Stimulated activated CD8-positive, alpha-beta memory T cell treated with anti-CD3 and anti-CD28 coated beads, Interleukin-4, amount 100 ng/mL, for 24 hours (primary cell): ENCODE measurements around the gene TRMT112.

Experiments used
- DNase-seq: peaks from one replicate; pipeline ENCODE4 v3.0.0-alpha.2; 2020; ENCODE audit warnings: low read depth

The TRMT112 gene

DNA sequence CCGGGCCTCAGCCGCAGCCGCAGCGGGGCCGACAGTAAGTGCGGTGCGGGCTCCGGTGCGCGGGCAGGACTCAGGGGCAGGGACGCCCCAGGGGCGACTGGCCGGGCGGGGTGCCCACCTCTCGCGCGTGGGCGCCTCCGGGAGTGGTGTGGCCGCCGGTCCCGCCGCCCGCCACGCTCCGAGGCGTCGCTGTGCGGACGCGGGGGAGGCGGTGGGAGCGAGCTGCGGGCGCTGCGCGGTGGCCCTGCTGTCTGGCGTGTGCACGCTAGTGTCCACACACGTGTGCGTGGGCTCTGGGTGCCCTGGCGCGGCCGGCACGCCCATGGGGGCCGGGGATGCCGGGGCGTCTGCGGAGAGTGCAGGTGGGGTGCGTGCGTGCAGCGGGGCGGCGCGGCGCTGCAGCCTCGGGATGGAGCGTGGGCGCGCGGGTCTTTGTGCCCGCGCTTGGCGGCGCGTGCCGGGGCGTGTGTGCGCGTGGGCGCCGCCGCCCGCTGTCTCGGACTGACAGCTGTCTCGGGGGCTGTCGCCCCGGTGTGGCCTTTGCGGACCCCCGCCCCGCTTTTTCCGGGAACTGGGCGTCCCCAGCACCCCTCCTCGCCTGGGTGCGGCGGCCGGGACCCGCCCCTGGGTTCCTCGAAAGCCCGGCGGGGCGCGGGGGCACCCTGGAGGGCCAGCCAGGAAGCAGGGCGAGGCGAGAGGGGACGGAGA lies 25.5 kb downstream of the TRMT112 start:
- no peak for DNase-seq

DNA sequence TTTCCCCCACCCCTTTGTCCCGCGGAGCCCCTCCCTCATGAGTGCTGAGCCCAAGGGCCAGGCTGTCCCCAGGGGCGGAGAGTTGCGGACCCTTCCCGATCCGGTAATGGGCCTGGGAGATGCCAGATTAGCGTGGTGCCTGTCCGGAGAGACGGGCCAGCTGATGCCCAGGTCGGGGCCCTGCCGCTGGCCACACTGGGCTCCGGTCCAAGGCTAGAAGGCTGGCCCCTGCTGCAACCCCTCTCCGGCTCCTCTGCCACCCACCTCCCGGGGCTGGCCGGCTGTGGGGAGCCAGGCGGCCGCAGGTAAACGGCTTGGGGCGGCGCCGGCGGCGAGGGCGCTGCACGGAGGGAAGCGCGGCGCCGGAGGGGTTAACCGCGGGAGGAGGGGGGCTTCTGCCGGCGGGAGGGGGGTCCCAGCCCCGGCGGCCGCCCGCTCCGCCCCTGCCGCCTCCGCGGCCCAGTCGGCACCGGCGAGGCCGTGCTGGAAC lies 26.1 kb downstream of the TRMT112 start, which contains the start of gene KCNK4:
TSS of gene KCNK4 (plus strand) at position 41 of the 490 bp plus-strand sequence. CDS start 1,717 bp downstream, outside the sequence.
- no peak for DNase-seq

GRCh38 chr11:64290352-64291261 lies 26.8 kb downstream of the TRMT112 start:
- DNase-seq = no peak

- DNase-seq = no peak
These were observed 28.3 kb downstream of the TRMT112 start for GRCh38 chr11:64289002-64289564.

DNA sequence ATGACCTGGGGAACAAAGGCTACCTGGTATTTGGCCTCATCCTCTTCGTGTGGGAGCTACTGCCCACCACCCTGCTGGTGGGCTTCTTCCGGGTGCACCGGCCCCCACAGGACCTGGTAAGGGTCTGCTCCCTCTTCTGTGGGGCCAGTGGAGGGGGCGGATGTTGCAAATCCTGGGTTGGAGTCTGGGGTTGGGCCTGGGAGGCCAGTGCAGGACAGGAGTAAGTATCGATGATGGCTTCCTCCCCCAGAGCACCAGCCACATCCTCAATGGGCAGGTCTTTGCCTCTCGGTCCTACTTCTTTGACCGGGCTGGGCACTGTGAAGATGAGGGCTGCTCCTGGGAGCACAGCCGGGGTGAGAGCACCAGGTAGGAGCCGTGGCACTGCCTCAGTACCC lies 29.0 kb downstream of the TRMT112 start:
- DNase-seq = no peak

GRCh38 chr11:64287676-64288352 lies 29.5 kb downstream of the TRMT112 start:
- no peak for DNase-seq

DNA sequence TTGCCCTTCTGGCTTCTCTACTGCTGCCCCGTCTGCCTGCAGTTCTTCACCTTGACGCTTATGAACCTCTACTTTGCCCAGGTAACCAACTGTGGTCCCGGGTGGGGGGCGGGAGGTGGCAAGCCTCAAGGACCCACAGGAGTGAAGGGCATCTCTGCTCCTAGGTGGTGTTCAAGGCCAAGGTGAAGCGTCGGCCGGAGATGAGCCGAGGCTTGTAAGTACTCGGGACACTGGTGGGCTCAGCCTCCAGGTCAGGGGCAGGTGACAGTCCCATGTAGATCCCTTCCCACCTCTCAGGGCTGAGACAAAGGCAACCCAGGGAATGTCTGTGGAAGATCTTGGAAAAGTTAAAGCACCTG lies 30.6 kb downstream of the TRMT112 start:
- DNase-seq = no peak

DNA sequence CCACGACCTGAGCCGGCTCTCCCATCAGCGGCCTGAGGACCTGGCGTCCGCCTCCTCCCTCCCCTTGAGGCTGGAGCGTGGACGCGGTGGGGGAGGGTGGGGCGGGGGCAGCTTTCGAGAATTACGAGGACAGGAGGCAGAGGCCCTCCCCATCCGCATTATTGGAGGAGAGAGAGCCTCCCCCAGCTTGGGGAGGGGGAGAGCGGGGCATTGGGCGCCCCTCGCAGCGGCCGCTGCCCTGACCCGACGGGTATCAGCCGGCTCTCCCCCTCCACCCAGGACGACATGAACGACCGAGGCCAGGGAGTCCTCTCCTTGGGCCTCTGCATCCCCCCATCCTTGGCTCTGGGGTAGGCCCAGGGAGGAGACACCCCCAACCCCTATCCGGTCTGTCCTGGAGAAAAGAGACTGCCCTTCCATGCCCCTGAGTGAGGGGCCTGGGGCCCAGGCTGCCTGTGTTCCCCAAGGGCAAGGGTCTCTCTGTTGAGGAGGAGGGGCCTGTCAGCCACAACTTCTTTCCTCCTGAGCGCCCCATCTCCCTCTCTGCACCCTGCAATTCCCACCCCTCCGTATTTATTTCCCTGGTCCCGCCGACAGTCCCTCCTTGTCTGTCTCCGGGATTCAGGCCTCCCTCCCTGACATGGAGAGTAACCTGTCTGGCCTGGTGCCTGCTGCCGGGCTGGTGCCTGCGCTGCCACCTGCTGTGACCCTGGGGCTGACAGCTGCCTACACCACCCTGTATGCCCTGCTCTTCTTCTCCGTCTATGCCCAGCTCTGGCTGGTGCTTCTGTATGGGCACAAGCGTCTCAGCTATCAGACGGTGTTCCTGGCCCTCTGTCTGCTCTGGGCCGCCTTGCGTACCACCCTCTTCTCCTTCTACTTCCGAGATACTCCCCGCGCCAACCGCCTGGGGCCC lies 31.2 kb downstream of the TRMT112 start:
- DNase-seq = no peak

- peak; percentile 86 for DNase-seq
These were observed 32.1 kb downstream of the TRMT112 start, which contains the start of gene GPR137 for GRCh38 chr11:64284962-64285884. GPR137 (plus strand) TSS chr11:64285848; CDS start chr11:64286525, 677 bp downstream.

DNA sequence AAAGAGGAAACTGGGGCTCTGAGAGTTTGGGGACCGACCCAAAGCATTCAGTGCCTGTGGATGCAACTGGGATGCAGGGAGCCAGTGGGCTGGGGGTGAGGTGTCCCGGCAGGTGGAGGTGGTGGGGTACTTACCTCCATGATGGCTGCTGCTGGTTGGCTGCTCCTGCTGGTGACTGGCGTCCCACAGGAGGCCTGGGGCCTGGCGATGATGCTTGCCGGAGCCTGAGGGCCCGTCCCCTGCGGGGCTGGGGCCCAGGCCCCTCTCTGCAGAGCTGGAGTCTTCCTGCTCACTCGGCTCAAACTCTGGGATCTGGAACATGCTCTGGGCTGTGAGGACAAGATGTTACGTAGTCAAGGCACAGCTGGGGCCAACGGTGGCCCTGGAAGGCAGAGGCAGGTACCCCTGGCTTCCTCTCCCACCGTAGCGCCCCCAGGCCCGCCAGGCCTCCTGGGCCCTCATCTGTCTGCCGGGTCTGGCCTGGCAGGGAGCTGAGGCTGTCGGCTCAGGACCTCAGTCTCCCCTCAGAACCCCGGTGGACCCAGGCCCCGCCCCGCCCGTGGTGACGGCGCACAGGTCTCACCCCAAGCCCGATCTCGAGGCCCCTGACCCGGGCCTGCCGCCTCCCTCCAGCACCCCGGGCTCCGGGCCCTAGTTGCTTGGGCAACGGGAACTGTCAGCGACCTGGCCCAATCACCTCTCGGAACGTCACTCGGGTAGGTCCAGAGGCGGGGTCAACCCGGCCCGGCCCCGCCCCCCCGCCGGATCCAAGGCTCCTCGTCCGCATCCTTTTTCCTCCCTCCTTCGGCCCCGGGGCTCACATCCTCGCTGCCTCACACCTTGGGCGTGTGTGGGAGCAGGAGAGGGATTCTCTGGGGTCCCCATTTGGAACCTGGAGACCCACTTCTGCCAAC lies 33.1 kb downstream of the TRMT112 start, which contains the start of gene BAD:
TSS of gene BAD (minus strand) at position 618 of the 914 bp plus-strand sequence. CDS start at position 321, 297 bp downstream.
- DNase-seq = peak; percentile 89

DNA sequence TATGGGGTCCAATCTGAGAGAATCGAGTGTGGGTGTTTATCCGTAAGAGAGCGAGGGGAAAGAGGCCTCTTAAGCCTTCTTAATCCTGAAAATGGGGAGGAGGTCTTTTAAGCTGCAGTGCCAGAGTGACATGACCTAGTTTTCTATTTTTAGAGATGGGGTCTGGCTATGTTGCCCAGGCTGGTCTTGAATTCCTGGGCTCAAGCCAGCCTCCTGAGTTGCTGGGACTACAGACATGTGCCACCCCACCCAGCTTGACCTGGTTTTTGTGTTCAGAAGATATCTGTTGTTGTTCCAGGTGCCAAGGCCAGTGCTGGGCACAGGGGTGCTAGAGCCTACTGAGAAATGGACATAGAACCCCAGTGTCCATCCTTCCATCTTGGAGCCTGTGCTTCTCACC lies 34.3 kb downstream of the TRMT112 start:
- no peak for DNase-seq

GRCh38 chr11:64281957-64282770 lies 35.2 kb downstream of the TRMT112 start:
- DNase-seq = no peak

DNA sequence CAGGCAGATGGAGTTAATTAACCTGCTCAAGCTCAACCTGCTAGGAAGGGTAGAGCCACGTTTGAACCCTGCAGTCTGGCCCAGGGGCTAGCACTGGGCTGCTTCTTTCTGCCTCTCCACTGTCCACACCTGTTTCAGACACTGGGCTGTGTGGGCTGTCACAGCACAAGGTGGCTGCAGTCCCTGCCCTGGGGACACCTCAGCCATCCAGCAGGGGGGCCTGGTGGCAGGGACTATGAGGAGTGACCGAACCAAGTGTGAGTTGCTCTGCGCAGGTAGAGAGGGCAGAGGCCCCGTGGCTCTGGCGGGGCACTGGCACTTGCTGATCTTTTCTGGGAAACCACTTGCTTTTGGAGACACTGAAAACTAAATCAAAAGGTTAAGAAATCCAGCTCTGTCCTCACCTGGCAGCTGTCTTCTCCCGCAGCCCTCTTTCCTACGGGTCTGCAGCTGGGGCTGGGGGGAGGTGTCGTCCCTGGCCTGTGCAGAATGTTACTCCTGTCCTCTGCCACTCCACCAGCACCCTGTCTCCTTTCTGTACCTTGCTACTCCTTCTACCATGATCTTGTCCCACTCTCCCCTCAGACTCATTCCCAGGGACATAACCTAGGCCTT lies 38.7 kb downstream of the TRMT112 start:
- no peak for DNase-seq

DNA sequence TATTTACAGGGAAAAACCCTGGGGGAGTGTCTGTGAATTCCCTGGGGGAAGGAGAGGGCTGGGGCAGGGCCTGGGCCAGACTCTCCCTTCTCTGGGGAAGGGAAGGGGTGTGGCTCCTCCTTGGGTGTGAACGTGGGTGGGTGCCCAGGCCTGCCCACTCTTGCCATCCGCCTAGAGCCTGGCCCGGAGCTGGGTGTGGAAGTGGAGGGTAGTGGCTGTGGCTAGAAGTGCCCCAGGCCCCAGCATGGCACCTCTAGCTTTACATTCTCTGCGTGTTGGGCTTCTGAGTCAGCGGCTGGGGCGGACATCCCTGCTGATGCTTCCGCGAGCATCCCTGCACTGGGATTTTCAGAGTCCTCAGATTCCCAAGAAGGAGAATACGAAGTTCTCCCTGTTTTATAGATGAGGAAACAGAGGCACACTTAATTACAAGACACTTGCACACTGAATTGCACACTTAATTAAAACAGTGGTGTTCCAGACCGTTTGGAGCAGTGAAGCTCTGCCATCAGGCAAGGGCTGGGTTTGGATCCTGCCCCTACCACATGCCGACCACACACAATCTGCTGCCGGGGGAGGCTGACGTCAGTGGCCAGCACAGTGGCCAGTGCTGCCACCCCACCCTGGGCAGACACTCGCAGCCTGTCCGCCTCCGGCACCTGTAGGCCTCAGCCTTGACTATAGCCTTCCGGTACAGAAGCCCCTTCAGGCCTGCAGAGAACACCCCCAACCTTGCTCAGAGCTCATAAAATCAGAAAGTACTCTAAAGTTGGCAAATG lies 40.5 kb downstream of the TRMT112 start:
- no peak for DNase-seq

GRCh38 chr11:64275841-64276240 lies 41.5 kb downstream of the TRMT112 start:
- DNase-seq = no peak

GRCh38 chr11:64275031-64275800 lies 42.1 kb downstream of the TRMT112 start:
- no peak for DNase-seq
